GM11168 (cell line): ENCODE data around the gene CTH.
"Not testable (repeated sequence)": the region's sequence is repeated elsewhere in the genome, so short reads cannot be mapped to it uniquely, and the experiment has no call there.

Experiments used
- in situ Hi-C: fragments of 300-500 bp; cut with MboI; formaldehyde crosslinking; loops from one replicate; pipeline ENCODE4 v1.12.0; 2022; ENCODE audit warnings: low sequenced_read_pairs; ENCODE audit not compliant: unreplicated experiment

Gene CTH

DNA sequence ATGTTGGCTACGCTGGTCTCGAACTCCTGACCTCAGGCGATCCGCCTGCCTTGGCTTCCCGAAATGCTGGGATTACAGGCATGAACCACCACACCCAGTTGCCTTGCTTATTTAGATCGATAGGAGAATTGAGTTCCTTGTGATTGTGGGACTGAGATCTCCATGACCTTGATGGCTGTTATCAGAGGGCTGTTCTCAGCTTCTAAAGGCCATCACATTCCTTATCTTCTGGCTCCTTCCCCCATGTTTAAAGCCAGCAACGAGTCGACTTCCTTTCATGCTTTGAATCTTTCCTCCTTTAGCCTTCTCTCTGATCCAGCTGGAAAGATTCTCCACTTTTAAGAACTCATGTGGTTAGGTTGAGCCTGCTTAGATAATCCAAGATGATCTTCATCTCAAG lies 38.0 kb downstream of the CTH start:
- in situ Hi-C loops = no loop called here

DNA sequence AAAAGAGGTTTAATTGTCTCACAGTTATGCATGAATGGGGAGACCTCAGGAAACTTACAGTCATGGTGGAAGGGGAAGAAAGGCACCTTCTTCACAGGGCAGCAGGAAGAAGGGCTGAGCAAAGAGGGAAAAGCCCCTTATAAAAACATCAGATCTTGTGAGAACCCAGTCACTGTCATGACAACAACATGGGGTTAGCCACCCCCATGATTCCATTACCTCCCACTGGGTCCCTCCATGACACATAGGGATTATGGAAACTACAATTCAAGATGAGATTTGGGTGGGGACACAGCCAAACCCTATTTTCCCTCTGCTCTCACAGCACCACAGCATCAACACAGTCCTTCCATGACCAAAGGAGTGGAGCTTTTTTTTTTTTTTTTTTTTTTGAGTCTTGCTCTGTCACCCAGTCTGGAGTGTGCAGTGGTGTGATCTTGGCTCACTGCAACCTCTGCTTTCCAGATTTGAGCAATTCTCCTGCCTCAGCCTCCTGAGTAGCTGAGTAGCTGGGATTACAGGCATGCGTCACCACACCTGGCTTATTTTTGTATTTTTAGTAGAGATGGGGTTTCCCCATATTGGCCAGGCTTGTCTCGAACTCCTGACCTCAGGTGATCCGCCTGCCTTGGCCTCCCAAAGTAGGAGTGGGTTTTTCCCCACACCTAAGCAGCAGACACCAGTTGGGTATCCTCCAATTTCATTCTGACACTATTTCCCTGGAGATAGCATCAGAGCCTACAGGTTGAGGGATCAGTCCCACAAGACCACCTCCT lies 41.3 kb downstream of the CTH start:
- in situ Hi-C loops = not testable (repeated sequence)

DNA sequence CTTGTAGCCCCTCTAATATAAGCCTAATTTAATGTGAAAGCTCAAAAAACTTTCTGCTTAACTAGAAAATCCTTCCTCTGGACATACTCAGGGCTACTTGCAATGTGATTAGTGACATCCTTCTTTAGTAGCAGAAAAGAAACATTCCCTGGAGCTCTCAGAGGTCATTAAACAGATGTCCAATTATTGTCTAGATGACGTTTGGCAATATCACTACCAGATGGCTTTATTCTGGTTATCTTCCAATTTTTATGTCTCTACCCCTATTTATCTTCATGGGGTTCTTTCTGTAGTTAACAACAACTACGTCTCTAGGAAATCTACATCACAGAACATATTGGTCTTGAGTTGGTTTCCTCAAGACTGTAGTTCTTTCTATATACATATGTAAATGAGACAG lies 44.2 kb downstream of the CTH start:
- in situ Hi-C loops = no loop called here

DNA sequence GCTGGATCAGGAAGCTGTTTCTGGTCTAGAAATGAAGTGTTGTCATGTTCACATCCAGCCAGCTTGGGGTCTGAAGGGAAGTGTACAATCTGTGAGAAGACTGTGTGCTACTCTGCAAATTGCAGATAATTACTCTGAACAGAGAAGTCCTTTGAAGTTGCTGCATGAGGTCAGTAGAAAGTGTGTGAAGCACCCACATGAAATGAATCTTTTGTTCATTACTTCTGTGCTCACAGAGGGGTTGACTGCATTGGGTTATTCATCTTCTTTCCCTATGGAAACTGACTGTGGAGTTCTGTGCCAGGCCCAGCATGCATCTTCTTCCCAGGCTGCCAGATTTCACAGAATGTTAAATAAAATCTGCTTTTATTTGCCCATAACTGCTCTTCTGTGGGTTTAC lies 47.1 kb downstream of the CTH start:
- in situ Hi-C loops = no loop called here

GRCh38 chr1:70459496-70460225 lies 48.6 kb downstream of the CTH start:
- in situ Hi-C loops = no loop called here

GRCh38 chr1:70460740-70461713 lies 50.0 kb downstream of the CTH start:
- in situ Hi-C loops = not testable (repeated sequence)

DNA sequence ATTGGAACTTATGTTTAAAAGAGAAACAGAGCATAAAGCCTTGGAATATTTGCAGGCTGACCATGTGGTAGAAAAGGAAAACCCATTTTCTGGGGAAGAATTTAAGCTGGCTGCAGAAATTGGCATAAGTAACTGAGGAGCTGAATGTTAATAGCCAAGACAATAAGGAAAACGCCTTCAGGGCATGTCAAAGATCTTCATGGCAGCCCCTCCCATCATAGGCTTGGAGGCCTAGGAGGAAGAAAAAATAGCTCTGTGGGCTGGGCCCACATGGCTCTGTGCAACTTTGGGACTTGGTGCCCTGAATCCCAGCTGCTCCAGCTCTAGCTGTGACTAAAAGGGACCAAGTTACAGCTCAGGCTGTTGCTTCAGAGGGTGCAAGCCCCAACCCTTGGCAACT lies 51.5 kb downstream of the CTH start:
- in situ Hi-C loops = no loop called here

GRCh38 chr1:70465911-70466310 lies 54.8 kb downstream of the CTH start:
- in situ Hi-C loops = no loop called here

GRCh38 chr1:70467531-70467930 lies 56.5 kb downstream of the CTH start:
- in situ Hi-C loops = no loop called here

GRCh38 chr1:70468180-70468579 lies 57.1 kb downstream of the CTH start:
- in situ Hi-C loops = no loop called here

DNA sequence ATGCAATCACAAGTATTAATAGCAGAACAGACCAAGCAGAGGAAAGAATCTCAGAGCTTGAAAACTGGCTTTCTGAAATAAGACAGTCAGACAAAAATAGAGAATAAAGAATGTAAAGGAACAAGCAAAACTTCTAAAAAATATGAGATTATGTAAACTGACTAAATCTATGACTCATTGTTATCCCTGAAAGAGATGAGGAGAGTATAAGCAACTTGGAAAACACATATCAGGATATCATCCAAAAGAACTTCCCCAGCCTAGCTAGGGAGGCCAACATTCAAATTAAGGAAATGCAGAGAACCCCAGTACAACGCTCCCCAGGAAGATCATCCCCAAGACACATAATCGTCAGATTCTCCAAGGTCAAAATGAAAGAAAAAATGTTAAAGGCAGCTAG lies 58.1 kb downstream of the CTH start:
- in situ Hi-C loops = not testable (repeated sequence)

DNA sequence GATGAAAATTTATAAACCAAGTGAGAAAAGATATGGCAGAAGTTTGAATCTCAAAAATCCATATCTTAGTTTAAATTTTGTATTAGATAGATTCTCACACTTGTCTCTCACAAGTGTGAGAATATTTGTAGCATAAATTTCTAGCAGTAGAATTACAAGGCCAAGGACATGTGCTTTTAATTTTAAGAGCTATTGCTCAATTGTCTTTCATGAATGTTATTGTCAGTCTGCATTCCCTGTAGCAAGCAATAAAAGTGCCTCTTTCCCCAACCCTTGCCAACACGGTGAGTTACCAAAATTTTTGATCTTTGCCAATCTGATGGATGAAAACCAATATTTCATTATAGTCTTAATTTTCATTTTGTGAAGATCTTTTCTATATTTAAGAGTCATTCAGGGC lies 64.0 kb downstream of the CTH start:
- in situ Hi-C loops = no loop called here

- in situ Hi-C loops = no loop called here
Observed at GRCh38 chr1:70477090-70477489, 66.0 kb downstream of the CTH start.

DNA sequence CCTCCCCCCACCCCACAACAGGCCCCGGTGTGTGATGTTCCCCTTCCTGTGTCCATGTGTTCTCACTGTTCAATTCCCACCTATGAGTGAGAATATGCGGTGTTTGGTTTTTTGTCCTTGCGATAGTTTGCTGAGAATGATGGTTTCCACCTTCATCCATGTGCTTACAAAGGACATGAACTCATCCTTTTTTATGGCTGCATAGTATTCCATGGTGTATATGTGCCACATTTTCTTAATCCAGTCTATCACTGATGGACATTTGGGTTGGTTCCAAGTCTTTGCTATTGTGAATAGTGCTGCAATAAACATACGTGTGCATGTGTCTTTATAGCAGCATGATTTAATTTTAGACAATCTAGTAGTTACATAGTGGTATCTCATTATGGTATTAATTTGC lies 66.8 kb downstream of the CTH start:
- in situ Hi-C loops = not testable (repeated sequence)

DNA sequence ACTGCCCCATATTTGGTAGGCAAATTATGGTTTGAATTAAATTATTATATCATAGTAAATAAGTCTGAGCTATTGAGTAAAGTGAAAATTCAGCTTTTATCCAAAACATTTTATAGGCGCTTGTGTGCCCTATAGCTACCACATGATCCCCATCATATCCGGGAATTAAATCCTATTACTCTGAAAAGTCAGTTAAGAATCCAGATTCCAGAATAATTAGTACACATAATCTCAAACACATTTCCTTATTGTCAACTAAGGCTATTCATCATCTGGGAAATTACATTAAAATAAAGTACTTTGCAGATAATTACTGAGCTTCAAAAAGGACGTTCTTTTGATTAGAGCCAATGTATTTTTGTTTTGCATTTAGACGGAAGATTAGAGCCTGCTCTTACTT lies 72.3 kb downstream of the CTH start:
- in situ Hi-C loops = loop anchor here (10.0 kb wide), 1 partner anchor 349 kb away; no protein-coding TSS in a partner anchor

DNA sequence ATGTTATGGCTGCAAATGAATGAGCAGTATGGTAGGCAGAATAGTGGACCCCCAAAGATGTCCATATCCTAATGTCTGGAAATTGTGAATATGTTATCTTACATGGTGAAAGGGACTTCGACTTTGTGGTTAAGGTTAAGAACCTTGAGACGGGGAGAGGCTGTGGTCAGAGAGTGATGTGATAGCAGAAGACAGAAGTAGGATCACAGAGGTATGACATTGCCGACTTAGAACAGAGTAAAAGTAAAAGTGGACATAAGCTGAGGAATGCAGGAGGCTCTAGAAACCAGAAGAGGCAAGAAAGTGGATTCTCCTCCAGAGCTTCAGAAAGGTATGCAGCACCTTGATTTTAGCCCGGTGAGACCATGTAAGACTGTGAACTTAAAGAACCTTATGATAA lies 74.6 kb downstream of the CTH start:
- in situ Hi-C loops = loop anchor here (10.0 kb wide), 1 partner anchor 351 kb away; no protein-coding TSS in a partner anchor

DNA sequence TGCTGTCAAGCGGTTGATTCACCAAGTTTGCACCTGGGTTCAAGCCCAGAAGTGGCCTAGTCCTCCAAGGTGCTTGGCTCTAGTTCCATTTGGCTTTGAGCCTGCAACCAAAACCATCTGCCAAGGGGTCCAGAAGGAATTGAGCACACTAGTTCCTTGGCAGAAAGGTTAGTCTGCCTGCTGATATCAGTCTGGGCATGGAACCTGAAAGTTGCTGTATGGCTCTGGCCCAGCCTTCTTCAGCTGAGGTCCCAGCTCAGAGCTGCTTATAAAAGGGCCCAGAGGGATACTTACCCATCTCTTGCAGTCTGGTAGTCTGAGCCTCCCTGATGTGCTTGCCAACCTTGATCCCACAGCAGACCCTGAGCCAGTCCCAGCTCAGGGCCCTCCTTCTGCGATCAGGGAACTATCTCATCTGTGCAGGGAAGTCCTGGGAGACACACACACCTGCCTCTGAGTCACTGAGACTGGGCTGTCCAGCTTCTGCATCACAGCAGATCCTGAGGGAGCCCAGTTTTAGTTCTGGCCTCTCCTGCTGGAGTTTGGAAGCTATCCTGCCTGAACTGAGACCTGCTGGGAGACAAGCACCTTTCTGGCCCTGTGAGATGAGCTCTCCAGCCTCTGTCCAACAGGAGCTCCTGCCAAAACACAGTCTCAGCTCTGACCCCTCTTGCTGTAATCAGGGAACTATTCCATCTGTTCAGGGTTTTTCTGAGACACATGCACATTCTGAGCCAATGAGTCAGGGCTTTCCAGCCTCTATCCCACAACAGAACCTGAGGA lies 75.8 kb downstream of the CTH start:
- in situ Hi-C loops = loop anchor here (10.0 kb wide), 1 partner anchor 352 kb away; no protein-coding TSS in a partner anchor

DNA sequence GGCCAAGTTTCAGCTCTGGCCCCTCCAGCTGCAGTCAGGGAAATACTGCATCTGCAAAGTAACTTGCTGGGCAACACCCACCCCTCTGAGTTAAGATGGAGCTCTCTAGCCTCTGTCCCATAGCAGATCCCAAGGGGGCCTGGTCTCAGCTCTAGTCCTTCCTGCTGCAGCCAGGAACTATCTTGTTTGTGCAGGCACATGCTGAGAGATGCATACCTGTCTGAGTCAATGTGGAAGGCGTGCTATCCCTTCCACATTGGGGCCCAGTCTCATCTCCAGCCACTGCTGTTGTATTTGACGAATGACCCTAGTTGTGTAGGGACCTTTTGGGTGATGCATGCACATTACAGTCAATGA lies 76.4 kb downstream of the CTH start:
- in situ Hi-C loops = loop anchor here (10.0 kb wide), 1 partner anchor 353 kb away; no protein-coding TSS in a partner anchor

- in situ Hi-C loops = loop anchor here (10.0 kb wide), 1 partner anchor 353 kb away; no protein-coding TSS in a partner anchor
Observed at GRCh38 chr1:70487910-70488665, 77.0 kb downstream of the CTH start.
